ENCODE measurements around the gene LARGE2. TPM values are rescaled to one million over a fixed set of nuclear protein-coding genes. Genes with fewer than 3 reads are reported as not detected.
"Not testable (repeated sequence)": the region's sequence is repeated elsewhere in the genome, so short reads cannot be mapped to it uniquely, and the experiment has no call there.

The LARGE2 gene
- total and polyA plus RNA-seq, 2 experiments from 2014 or later = 4.3 to 9.7 TPM

- no peaks in the 10 kb centered on the region for H3K79me2 ChIP-seq
- no peaks in the 10 kb centered on the region for H3K9me3 ChIP-seq (ENCODE audit: low read depth)
- no peak for DNase-seq (ENCODE audit: low spot score)
- H3K9me2 ChIP-seq (replicated peaks; ENCODE audit: insufficient read depth) = no peaks in the 10 kb centered on the region
- 72% methylated on average over 13 of the region's 15 CpGs for WGBS (ENCODE audit: low lambda C conversion rate, missing lambda C conversion rate)
- no peak overlapping the region for H2AFZ ChIP-seq
- peaks cover 1% of the 10 kb centered on the region for H3K4me1 ChIP-seq (ENCODE audit: insufficient read depth)
- TF ChIP-seq CTCF (IDR thresholded peaks at IDR 0.05; ENCODE audit: poor library complexity) (no peak), EZH2 (IDR thresholded peaks at IDR 0.05; ENCODE audit: borderline replicate concordance) (no peak), EZH2phosphoT487 (IDR thresholded peaks at IDR 0.05; ENCODE audit: low read depth, severe bottlenecking, unreplicated experiment) (no peak)
- no peak overlapping the region for H3K27ac ChIP-seq
- no peaks in the 10 kb centered on the region for H3K36me3 ChIP-seq (replicated peaks; ENCODE audit: insufficient read depth, low read depth)
- no peak overlapping the region for H3K4me3 ChIP-seq
- no peaks in the 10 kb centered on the region for H3K27me3 ChIP-seq
- no peaks in the 10 kb centered on the region for H4K20me1 ChIP-seq (ENCODE audit: insufficient read depth, poor library complexity, severe bottlenecking)
- H3K4me2 ChIP-seq = no peak overlapping the region
Observed at GRCh38 chr11:45904309-45904915, 18.0 kb upstream of the LARGE2 start.

- Histone ChIP-seq H3K4me1 (ENCODE audit: insufficient read depth) (no peaks in the 10 kb centered on the region), H3K27ac (no peak overlapping the region), H3K9me2 (replicated peaks; ENCODE audit: insufficient read depth) (no peaks in the 10 kb centered on the region), H2AFZ (no peak overlapping the region), H3K4me3 (no peak overlapping the region), H4K20me1 (ENCODE audit: insufficient read depth, poor library complexity, severe bottlenecking) (no peaks in the 10 kb centered on the region), H3K27me3 (no peaks in the 10 kb centered on the region), H3K36me3 (replicated peaks; ENCODE audit: insufficient read depth, low read depth) (no peaks in the 10 kb centered on the region), H3K79me2 (no peaks in the 10 kb centered on the region), H3K4me2 (no peak overlapping the region), H3K9me3 (ENCODE audit: low read depth) (no peaks in the 10 kb centered on the region)
- no peak for TF ChIP-seq EZH2phosphoT487 (IDR thresholded peaks at IDR 0.05; ENCODE audit: low read depth, severe bottlenecking, unreplicated experiment)
- no peak for TF ChIP-seq EZH2 (IDR thresholded peaks at IDR 0.05; ENCODE audit: borderline replicate concordance)
- TF ChIP-seq CTCF (IDR thresholded peaks at IDR 0.05; ENCODE audit: poor library complexity) = no peak
- no peak for DNase-seq (ENCODE audit: low spot score)
- WGBS (ENCODE audit: low lambda C conversion rate, missing lambda C conversion rate) = 94% methylated on average over 16 of the region's 19 CpGs
Observed at GRCh38 chr11:45905095-45905494, 17.4 kb upstream of the LARGE2 start.

- H3K36me3 ChIP-seq (replicated peaks; ENCODE audit: insufficient read depth, low read depth); H3K27ac ChIP-seq; H3K27me3 ChIP-seq; H3K9me2 ChIP-seq (replicated peaks; ENCODE audit: insufficient read depth); H3K4me1 ChIP-seq (ENCODE audit: insufficient read depth); H3K4me2 ChIP-seq; H3K79me2 ChIP-seq; H3K4me3 ChIP-seq; H2AFZ ChIP-seq; H4K20me1 ChIP-seq (ENCODE audit: insufficient read depth, poor library complexity, severe bottlenecking); H3K9me3 ChIP-seq (ENCODE audit: low read depth); DNase-seq (ENCODE audit: low spot score): not testable (repeated sequence)
- WGBS (ENCODE audit: low lambda C conversion rate, missing lambda C conversion rate) = 91% methylated on average over 6 of the region's 6 CpGs
Observed at GRCh38 chr11:45905576-45905975, 16.9 kb upstream of the LARGE2 start.

- no peaks in the 10 kb centered on the region for H3K4me1 ChIP-seq (ENCODE audit: insufficient read depth)
Observed at GRCh38 chr11:45906096-45906682, 16.3 kb upstream of the LARGE2 start.

More at GRCh38 chr11:45906096-45906682, 16.3 kb upstream of the LARGE2 start:
- no peak overlapping the region for H3K4me2 ChIP-seq
- H3K27ac ChIP-seq = no peak overlapping the region
- TF ChIP-seq CTCF (IDR thresholded peaks at IDR 0.05; ENCODE audit: poor library complexity) = no peak
- no peak for TF ChIP-seq EZH2 (IDR thresholded peaks at IDR 0.05; ENCODE audit: borderline replicate concordance)
- no peak for TF ChIP-seq EZH2phosphoT487 (IDR thresholded peaks at IDR 0.05; ENCODE audit: low read depth, severe bottlenecking, unreplicated experiment)
- no peaks in the 10 kb centered on the region for H3K27me3 ChIP-seq
- H3K9me2 ChIP-seq (replicated peaks; ENCODE audit: insufficient read depth) = no peaks in the 10 kb centered on the region
- H2AFZ ChIP-seq = no peak overlapping the region
- H3K36me3 ChIP-seq (replicated peaks; ENCODE audit: insufficient read depth, low read depth) = no peaks in the 10 kb centered on the region
- no peaks in the 10 kb centered on the region for H4K20me1 ChIP-seq (ENCODE audit: insufficient read depth, poor library complexity, severe bottlenecking)
- no peak for DNase-seq (ENCODE audit: low spot score)
- no peak overlapping the region for H3K4me3 ChIP-seq
- 86% methylated on average over 19 of the region's 19 CpGs for WGBS (ENCODE audit: low lambda C conversion rate, missing lambda C conversion rate)
- H3K9me3 ChIP-seq (ENCODE audit: low read depth) = no peaks in the 10 kb centered on the region
- no peaks in the 10 kb centered on the region for H3K79me2 ChIP-seq

Data from hepatocyte (in vitro differentiated cells).